Measurements from ENCODE around the gene SCGB1D2.

SCGB1D2 gene

GRCh38 chr11:62237499-62237898, 4.5 kb upstream of the SCGB1D2 start:
- Histone ChIP-seq H3K9ac (no peak overlapping the region), H3K36me3 (ENCODE audit: control insufficient read depth, insufficient read depth, low read length) (no peaks in the 10 kb centered on the region), H3K4me3 (ENCODE audit: low read depth, low read length) (no peak overlapping the region), H3K27ac (no peak overlapping the region), H3K4me2 (ENCODE audit: low read length) (no peak overlapping the region), H3K27me3 (ENCODE audit: control insufficient read depth, insufficient read depth, low read length) (no peaks in the 10 kb centered on the region), H3K79me2 (no peaks in the 10 kb centered on the region), H2AFZ (no peak overlapping the region), H3K9me3 (ENCODE audit: control insufficient read depth, low read length) (no peaks in the 10 kb centered on the region), H3K4me1 (peaks cover 4% of the 10 kb centered on the region)
- no peak for TF ChIP-seq CTCF (IDR thresholded peaks at IDR 0.05)

- Histone ChIP-seq H3K36me3 (ENCODE audit: control insufficient read depth, insufficient read depth, low read length) (no peaks in the 10 kb centered on the region), H3K79me2 (no peaks in the 10 kb centered on the region), H3K4me1 (peaks cover 4% of the 10 kb centered on the region), H2AFZ (no peak overlapping the region), H3K27me3 (ENCODE audit: control insufficient read depth, insufficient read depth, low read length) (no peaks in the 10 kb centered on the region), H3K27ac (no peak overlapping the region), H3K9ac (no peak overlapping the region), H3K9me3 (ENCODE audit: control insufficient read depth, low read length) (no peaks in the 10 kb centered on the region), H3K4me2 (ENCODE audit: low read length) (no peak overlapping the region), H3K4me3 (ENCODE audit: low read depth, low read length) (no peak overlapping the region)
- no peak for TF ChIP-seq CTCF (IDR thresholded peaks at IDR 0.05)
Observed at GRCh38 chr11:62238151-62238550, 3.9 kb upstream of the SCGB1D2 start.

- no peaks in the 10 kb centered on the region for H3K36me3 ChIP-seq (ENCODE audit: control insufficient read depth, insufficient read depth, low read length)
- H3K4me2 ChIP-seq (ENCODE audit: low read length) = no peak overlapping the region
- no peak overlapping the region for H2AFZ ChIP-seq
- peaks cover 4% of the 10 kb centered on the region for H3K4me1 ChIP-seq
- H3K79me2 ChIP-seq = no peaks in the 10 kb centered on the region
- H3K9me3 ChIP-seq (ENCODE audit: control insufficient read depth, low read length) = no peaks in the 10 kb centered on the region
- no peak overlapping the region for H3K9ac ChIP-seq
- H3K4me3 ChIP-seq (ENCODE audit: low read depth, low read length) = no peak overlapping the region
- no peak overlapping the region for H3K27ac ChIP-seq
- TF ChIP-seq CTCF (IDR thresholded peaks at IDR 0.05) = no peak
- H3K27me3 ChIP-seq (ENCODE audit: control insufficient read depth, insufficient read depth, low read length) = no peaks in the 10 kb centered on the region
Observed at GRCh38 chr11:62241095-62241494, 944 bp upstream of the SCGB1D2 start.

GRCh38 chr11:62245271-62245753, 3.3 kb downstream of the SCGB1D2 start:
- Histone ChIP-seq H3K4me2 (ENCODE audit: low read length) (no peak overlapping the region), H3K4me3 (ENCODE audit: low read depth, low read length) (no peak overlapping the region), H3K36me3 (ENCODE audit: control insufficient read depth, insufficient read depth, low read length) (no peaks in the 10 kb centered on the region), H3K4me1 (peaks cover 4% of the 10 kb centered on the region), H3K9ac (no peak overlapping the region), H3K27ac (no peak overlapping the region), H2AFZ (no peak overlapping the region), H3K79me2 (no peaks in the 10 kb centered on the region), H3K9me3 (ENCODE audit: control insufficient read depth, low read length) (no peaks in the 10 kb centered on the region), H3K27me3 (ENCODE audit: control insufficient read depth, insufficient read depth, low read length) (no peaks in the 10 kb centered on the region)
- TF ChIP-seq CTCF (IDR thresholded peaks at IDR 0.05) = no peak

- Histone ChIP-seq H3K27ac (no peak overlapping the region), H3K4me3 (ENCODE audit: low read depth, low read length) (no peak overlapping the region), H3K36me3 (ENCODE audit: control insufficient read depth, insufficient read depth, low read length) (no peaks in the 10 kb centered on the region), H3K9me3 (ENCODE audit: control insufficient read depth, low read length) (no peaks in the 10 kb centered on the region), H3K4me1 (no peaks in the 10 kb centered on the region), H2AFZ (no peak overlapping the region), H3K79me2 (no peaks in the 10 kb centered on the region), H3K27me3 (ENCODE audit: control insufficient read depth, insufficient read depth, low read length) (no peaks in the 10 kb centered on the region), H3K9ac (no peak overlapping the region), H3K4me2 (ENCODE audit: low read length) (no peak overlapping the region)
- no peak for TF ChIP-seq CTCF (IDR thresholded peaks at IDR 0.05)
Observed at GRCh38 chr11:62251698-62252097, 9.7 kb downstream of the SCGB1D2 start.

Measured in parathyroid adenoma (tissue), 2 donors.